CD4-positive, CD25-positive, alpha-beta regulatory T cell (primary cell): ENCODE measurements around the gene PRKCB. TPM values are rescaled to one million over a fixed set of nuclear protein-coding genes. Genes with fewer than 3 reads are reported as not detected.
"Not testable (repeated sequence)": the region's sequence is repeated elsewhere in the genome, so short reads cannot be mapped to it uniquely, and the experiment has no call there.

ENCODE experiments used
- ATAC-seq, 2 donors: fragments of 150-1000 bp; cut with Tn5 transposase; one replicate each; pipeline ENCODE4 v1.10.0; 2021; ENCODE audit warnings: low read depth in 2 of 2, moderate number of reproducible peaks in 2 of 2, moderate library complexity in 1 of 2
- DNase-seq, 3 donors: peaks; one replicate each; pipeline versions ENCODE4 v3.0.0 to v3.0.0-alpha.2; 2012 to 2022; ENCODE audit warnings: mixed read lengths in 1 of 3
- H3K27ac ChIP-seq: one replicate; pipeline ENCODE4 v1.7.0; 2013; ENCODE audit warnings: mild to moderate bottlenecking, low read length; ENCODE audit not compliant: insufficient read depth, poor library complexity, severe bottlenecking
- H3K27me3 ChIP-seq: one replicate; pipeline ENCODE4 v1.7.0; 2013; ENCODE audit warnings: low read length; ENCODE audit not compliant: control insufficient read depth, insufficient read depth
- H3K36me3 ChIP-seq: one replicate; pipeline ENCODE4 v1.7.0; 2013; ENCODE audit warnings: mild to moderate bottlenecking, low read length, moderate library complexity; ENCODE audit not compliant: control insufficient read depth, insufficient read depth
- H3K4me1 ChIP-seq: 2 replicates; pipeline ENCODE4 v1.7.0; 2013; ENCODE audit warnings: mild to moderate bottlenecking, low read length; ENCODE audit not compliant: insufficient read depth, control insufficient read depth, poor library complexity, severe bottlenecking
- H3K4me3 ChIP-seq: one replicate; pipeline ENCODE4 v1.7.0; 2013; ENCODE audit warnings: low read depth, mild to moderate bottlenecking, low read length, moderate library complexity
- H3K9me3 ChIP-seq, 2 experiments: 1 replicate in 1 of 2; 2 replicates in 1 of 2; pipeline ENCODE4 v1.7.0; 2013; ENCODE audit warnings: low read length in 2 of 2, mild to moderate bottlenecking in 1 of 2, moderate library complexity in 1 of 2; ENCODE audit not compliant: control insufficient read depth in 2 of 2
- H3K27ac Mint-ChIP-seq, 3 donors: one replicate each; pipeline ENCODE4 v1.8.0; 2020 to 2022; ENCODE audit warnings: mild to moderate bottlenecking in 3 of 3, mixed read lengths in 3 of 3, moderate library complexity in 2 of 3
- H3K27me3 Mint-ChIP-seq: one replicate; pipeline ENCODE4 v1.8.0; 2022; ENCODE audit warnings: mild to moderate bottlenecking, mixed read lengths
- H3K36me3 Mint-ChIP-seq: one replicate; pipeline ENCODE4 v1.8.0; 2020; ENCODE audit warnings: mixed read lengths
- H3K4me1 Mint-ChIP-seq, 4 donors: one replicate each; pipeline ENCODE4 v1.8.0; 2020 to 2022; ENCODE audit warnings: mixed read lengths in 4 of 4, mild to moderate bottlenecking in 1 of 4
- H3K4me3 Mint-ChIP-seq, 4 donors: one replicate each; pipeline ENCODE4 v1.8.0; 2020 to 2022; ENCODE audit warnings: mild to moderate bottlenecking in 4 of 4, mixed read lengths in 4 of 4, moderate library complexity in 3 of 4
- H3K9me3 Mint-ChIP-seq, 7 donors: one replicate each; pipeline ENCODE4 v1.8.0; 2020 to 2022; ENCODE audit warnings: mixed read lengths in 7 of 7, mild to moderate bottlenecking in 3 of 7, moderate library complexity in 2 of 7
- polyA plus RNA-seq, 4 donors: library from polyadenylated mRNA; unstranded; fragments of 300-500 nt; fragmentation: Illumina TruSeq; gene quantifications; one replicate each; pipeline ENCODE4 v1.2.3, GENCODE V29; 2021
- total RNA-seq: library from RNA; stranded (reverse); gene quantifications from one replicate; pipeline ENCODE4 v1.2.3, GENCODE V29; 2022

Gene PRKCB
- total and polyA plus RNA-seq, 5 donors from 2014 or later, result 37.4 to 83.1 (median 50.5) TPM

- H3K27me3 ChIP-seq, result no peaks in the 10 kb centered on the region
- H3K9me3 ChIP-seq, result peaks cover 12 to 18% of the 10 kb centered on the region in 2 experiments
- peaks cover 32% of the 10 kb centered on the region for H3K36me3 ChIP-seq
- H3K4me1 Mint-ChIP-seq, result peaks cover under 1 to 21% (median 4%) of the 10 kb centered on the region in 4 donors
- peaks cover 2 to 24% (median 10%) of the 10 kb centered on the region in 7 donors for H3K9me3 Mint-ChIP-seq
- no peak for DNase-seq
- no peak for ATAC-seq
- no peaks in the 10 kb centered on the region for H3K27me3 Mint-ChIP-seq
- no peak overlapping the region for H3K4me3 Mint-ChIP-seq
- no peak overlapping the region for H3K4me3 ChIP-seq
- no peak overlapping the region for H3K27ac ChIP-seq
- H3K4me1 ChIP-seq, result no peaks in the 10 kb centered on the region
- peaks cover 52% of the 10 kb centered on the region for H3K36me3 Mint-ChIP-seq
- no peak overlapping the region for H3K27ac Mint-ChIP-seq
Measured at GRCh38 chr16:24088767-24089166, 253.0 kb downstream of the PRKCB start.

GRCh38 chr16:24091125-24091524, 255.3 kb downstream of the PRKCB start:
- Histone ChIP-seq H3K27ac (no peak overlapping the region), H3K4me3 (no peak overlapping the region), H3K4me1 (no peaks in the 10 kb centered on the region), H3K9me3 (peaks cover 12 to 18% of the 10 kb centered on the region in 2 experiments), H3K36me3 (peaks cover 47% of the 10 kb centered on the region), H3K27me3 (no peaks in the 10 kb centered on the region)
- H3K4me1 Mint-ChIP-seq, result peaks cover 0 to 16% (median 2%) of the 10 kb centered on the region in 4 donors
- no peak overlapping the region for H3K4me3 Mint-ChIP-seq
- H3K9me3 Mint-ChIP-seq, result peaks cover 2 to 24% (median 10%) of the 10 kb centered on the region in 7 donors
- no peak overlapping the region for H3K27ac Mint-ChIP-seq
- H3K27me3 Mint-ChIP-seq, result no peaks in the 10 kb centered on the region
- ATAC-seq (no peak), DNase-seq (no peak)
- peaks cover 65% of the 10 kb centered on the region for H3K36me3 Mint-ChIP-seq

- peaks cover 2 to 24% (median 10%) of the 10 kb centered on the region in 7 donors for H3K9me3 Mint-ChIP-seq
- peak in 1 of 3 donors; percentile 12 for DNase-seq
- H3K36me3 Mint-ChIP-seq, result peaks cover 76% of the 10 kb centered on the region
- no peaks in the 10 kb centered on the region for H3K27me3 ChIP-seq
- ATAC-seq, result no peak
- H3K27me3 Mint-ChIP-seq, result no peaks in the 10 kb centered on the region
- H3K4me1 Mint-ChIP-seq, result peaks cover 0 to 16% (median 9%) of the 10 kb centered on the region in 4 donors
- no peak overlapping the region for H3K27ac ChIP-seq
- H3K4me3 Mint-ChIP-seq, result no peak overlapping the region
- H3K36me3 ChIP-seq, result peaks cover 47% of the 10 kb centered on the region
- H3K4me3 ChIP-seq, result no peak overlapping the region
- H3K9me3 ChIP-seq, result peaks cover 12 to 18% of the 10 kb centered on the region in 2 experiments
- H3K27ac Mint-ChIP-seq, result peak overlapping the region in 2 of 3 donors; percentile 61 to 63
- H3K4me1 ChIP-seq, result no peaks in the 10 kb centered on the region
Measured at GRCh38 chr16:24093049-24093448, 257.3 kb downstream of the PRKCB start.

DNA sequence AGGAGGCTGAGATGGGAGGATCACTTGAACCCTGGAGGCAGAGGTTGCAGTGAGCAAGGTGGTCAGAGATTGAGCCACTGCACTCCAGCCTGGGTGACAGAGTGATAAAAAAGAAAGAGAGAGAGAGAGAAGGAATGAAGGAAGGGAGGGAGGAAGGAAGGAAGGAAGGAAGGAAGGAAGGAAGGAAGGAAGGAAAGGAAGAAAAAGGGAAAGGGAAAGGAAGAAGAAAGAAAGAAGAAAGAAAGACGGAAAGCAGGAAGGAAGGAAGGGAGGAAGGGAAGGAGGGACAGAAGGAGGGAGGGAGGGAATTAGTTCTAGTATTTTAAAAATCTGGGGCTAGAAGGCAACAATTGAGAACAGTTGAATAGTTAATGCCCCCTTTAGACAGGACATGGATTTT, 258.9 kb downstream of the PRKCB start:
- no peak overlapping the region for H3K4me3 ChIP-seq
- Mint-ChIP-seq H3K27me3 (no peaks in the 10 kb centered on the region), H3K36me3 (peaks cover 72% of the 10 kb centered on the region), H3K27ac (no peak overlapping the region), H3K4me3 (no peak overlapping the region), H3K9me3 (peaks cover 0 to 19% (median 7%) of the 10 kb centered on the region in 7 donors), H3K4me1 (peaks cover 0 to 17% (median 11%) of the 10 kb centered on the region in 4 donors)
- H3K27me3 ChIP-seq, result no peaks in the 10 kb centered on the region
- H3K27ac ChIP-seq, result no peak overlapping the region
- ATAC-seq (no peak), DNase-seq (no peak)
- peaks cover 12 to 18% of the 10 kb centered on the region in 2 experiments for H3K9me3 ChIP-seq
- no peaks in the 10 kb centered on the region for H3K4me1 ChIP-seq
- H3K36me3 ChIP-seq, result peaks cover 49% of the 10 kb centered on the region

DNA sequence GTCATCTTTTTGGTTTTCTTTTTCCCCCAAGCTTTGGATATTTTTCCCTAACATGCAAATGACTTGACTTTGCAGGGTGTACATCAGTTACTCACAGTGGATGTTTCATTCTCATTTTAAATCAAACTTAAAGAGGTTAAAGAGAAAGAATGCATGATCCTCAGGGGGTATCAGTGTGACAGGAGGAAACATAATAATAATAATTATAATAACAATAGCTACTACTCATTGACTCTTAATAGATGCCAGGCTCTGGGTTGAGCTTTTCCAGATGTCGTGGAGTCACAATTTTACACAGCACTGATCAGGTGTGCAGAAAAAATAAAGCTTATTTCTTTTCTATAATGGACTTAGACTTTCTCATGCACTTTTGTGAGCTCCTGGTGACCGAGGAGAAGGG, 263.1 kb downstream of the PRKCB start:
- Histone ChIP-seq H3K27me3 (no peaks in the 10 kb centered on the region), H3K27ac (no peak overlapping the region), H3K4me1 (no peaks in the 10 kb centered on the region), H3K9me3 (no peaks in the 10 kb centered on the region), H3K36me3 (peaks cover 31% of the 10 kb centered on the region), H3K4me3 (no peak overlapping the region)
- Mint-ChIP-seq H3K4me3 (no peak overlapping the region), H3K27ac (peak overlapping the region in 1 of 3 donors; percentile 50), H3K36me3 (peaks cover 66% of the 10 kb centered on the region), H3K27me3 (no peaks in the 10 kb centered on the region), H3K4me1 (peaks cover 0 to 13% (median 5%) of the 10 kb centered on the region in 4 donors), H3K9me3 (no peaks in the 10 kb centered on the region)
- DNase-seq (no peak), ATAC-seq (no peak)

DNA sequence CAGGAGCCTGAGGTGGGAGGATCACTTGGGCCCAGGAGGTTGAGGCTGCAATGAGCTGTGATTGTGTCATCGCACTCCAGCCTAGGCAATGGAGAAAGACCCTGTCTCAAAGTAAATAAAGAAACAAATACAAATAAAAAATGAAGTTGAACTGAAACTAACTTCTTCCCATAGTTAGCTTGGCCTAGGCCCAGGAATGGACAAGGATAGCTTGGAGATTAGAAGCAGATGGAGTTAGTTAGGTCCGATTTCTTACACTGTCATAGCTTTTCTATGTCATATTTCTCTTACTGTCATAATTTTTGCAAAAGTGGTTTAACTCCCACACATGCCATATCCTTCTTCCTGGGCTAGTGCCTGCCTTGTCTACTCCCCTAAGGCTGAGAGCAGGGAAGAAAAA, 265.6 kb downstream of the PRKCB start:
- Histone ChIP-seq H3K4me1 (no peaks in the 10 kb centered on the region), H3K9me3 (no peaks in the 10 kb centered on the region), H3K36me3 (peaks cover 19% of the 10 kb centered on the region), H3K27me3 (no peaks in the 10 kb centered on the region), H3K27ac (no peak overlapping the region), H3K4me3 (no peak overlapping the region)
- H3K27me3 Mint-ChIP-seq, result no peaks in the 10 kb centered on the region
- H3K27ac Mint-ChIP-seq, result peak overlapping the region in 2 of 3 donors; percentile 32 to 50
- peaks cover 0 to 3% (median 0%) of the 10 kb centered on the region in 7 donors for H3K9me3 Mint-ChIP-seq
- peaks cover 2 to 13% (median 6%) of the 10 kb centered on the region in 4 donors for H3K4me1 Mint-ChIP-seq
- H3K4me3 Mint-ChIP-seq, result no peak overlapping the region
- ATAC-seq, result no peak
- peaks cover 59% of the 10 kb centered on the region for H3K36me3 Mint-ChIP-seq
- DNase-seq, result no peak

DNA sequence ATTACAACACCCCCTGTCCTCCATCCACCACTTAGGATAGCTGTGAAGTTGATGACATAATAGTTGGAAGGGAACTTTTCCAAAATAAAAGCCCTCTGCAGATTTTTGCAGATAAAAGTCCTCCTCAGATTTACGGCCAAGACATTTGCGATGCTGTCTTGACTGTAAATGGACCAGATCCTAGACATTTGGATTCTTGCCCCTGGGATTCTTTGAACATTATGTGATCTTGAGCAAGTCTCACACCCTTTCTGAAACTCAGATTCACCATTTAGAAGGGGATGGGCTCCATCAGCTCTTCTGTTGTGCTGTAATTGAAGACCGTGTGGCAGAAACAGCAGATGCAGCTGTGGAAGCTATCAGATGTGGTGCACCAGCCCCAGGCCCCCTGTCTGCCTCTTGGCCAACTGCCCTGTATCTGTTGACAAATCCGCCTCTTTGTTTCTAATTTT, 266.5 kb downstream of the PRKCB start:
- Mint-ChIP-seq H3K27ac (peak overlapping the region; percentile 32 to 55 (median 50)), H3K27me3 (no peaks in the 10 kb centered on the region), H3K4me1 (peaks cover 2 to 13% (median 6%) of the 10 kb centered on the region in 4 donors), H3K36me3 (peaks cover 62% of the 10 kb centered on the region), H3K4me3 (peak overlapping the region in 1 of 4 donors; percentile 88), H3K9me3 (peaks cover 0 to 3% (median 0%) of the 10 kb centered on the region in 7 donors)
- Histone ChIP-seq H3K4me3 (no peak overlapping the region), H3K27ac (no peak overlapping the region), H3K4me1 (no peaks in the 10 kb centered on the region), H3K36me3 (peaks cover 18% of the 10 kb centered on the region), H3K27me3 (no peaks in the 10 kb centered on the region), H3K9me3 (no peaks in the 10 kb centered on the region)
- DNase-seq, result no peak
- ATAC-seq, result no peak

DNA sequence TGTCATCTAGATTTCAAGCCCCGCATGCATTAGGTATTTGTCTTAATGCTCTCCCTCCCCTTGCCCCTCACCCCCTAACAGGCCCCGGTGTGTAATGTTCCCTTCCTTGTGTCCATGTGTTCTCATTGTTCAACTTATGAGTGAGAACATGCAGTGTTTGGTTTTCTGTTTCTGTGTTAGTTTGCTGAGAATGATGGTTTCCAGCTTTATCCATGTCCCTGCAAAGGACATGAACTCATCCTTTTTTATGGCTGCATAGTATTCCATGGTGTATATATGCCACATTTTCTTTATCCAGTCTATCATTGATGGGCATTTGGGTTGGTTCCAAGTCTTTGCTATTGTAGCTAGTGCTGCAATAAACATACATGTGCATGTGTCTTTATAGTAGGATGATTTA, 269.7 kb downstream of the PRKCB start:
- ATAC-seq, H3K9me3 ChIP-seq, H3K4me3 Mint-ChIP-seq, H3K27me3 ChIP-seq, DNase-seq, H3K9me3 Mint-ChIP-seq, H3K36me3 ChIP-seq, H3K4me3 ChIP-seq, H3K27ac ChIP-seq, H3K27me3 Mint-ChIP-seq, H3K4me1 Mint-ChIP-seq, H3K4me1 ChIP-seq: not testable (repeated sequence)
- H3K27ac Mint-ChIP-seq, result peak overlapping the region in 1 of 3 donors; percentile 33
- peaks cover 45% of the 10 kb centered on the region for H3K36me3 Mint-ChIP-seq
